Spinal cord (tissue), 10 donors: ENCODE results near the gene DNLZ. TPM values are rescaled to one million over a fixed set of nuclear protein-coding genes. Genes with fewer than 3 reads are reported as not detected.

Experiments used
- DNase-seq, 6 donors: peaks; one replicate each; pipeline versions ENCODE4 v3.0.0 to v3.0.0-alpha.2; 2013 to 2015; ENCODE audit warnings: low spot score in 6 of 6, low read depth in 4 of 6
- H3K27ac ChIP-seq: one replicate; pipeline ENCODE4 v1.5.1; 2013; ENCODE audit warnings: low read depth, low read length, control low read depth
- H3K27me3 ChIP-seq: one replicate; pipeline ENCODE4 v1.6.1; 2013; ENCODE audit warnings: low read length; ENCODE audit not compliant: control insufficient read depth, insufficient read depth
- H3K36me3 ChIP-seq: one replicate; pipeline ENCODE4 v1.6.1; 2013; ENCODE audit warnings: low read length; ENCODE audit not compliant: control insufficient read depth, insufficient read depth
- H3K4me1 ChIP-seq: one replicate; pipeline ENCODE4 v1.6.1; 2013; ENCODE audit warnings: low read length; ENCODE audit not compliant: control insufficient read depth, insufficient read depth
- H3K4me3 ChIP-seq: one replicate; pipeline ENCODE4 v1.5.1; 2013; ENCODE audit warnings: low read depth, low read length, control low read depth
- H3K9me3 ChIP-seq: one replicate; pipeline ENCODE4 v1.6.1; 2013; ENCODE audit warnings: low read length; ENCODE audit not compliant: control insufficient read depth, insufficient read depth
- WGBS: methylation state at CpG from one replicate; pipeline ENCODE4 v1.1.5; 2013; ENCODE audit warnings: missing lambda C conversion rate; ENCODE audit not compliant: insufficient coverage; 5-methylcytosine and 5-hydroxymethylcytosine counted together
- polyA plus RNA-seq, 2 donors: library from polyadenylated mRNA; unstranded; fragments of 120-200 nt; gene quantifications; one replicate each; pipeline ENCODE4 v1.2.1, GENCODE V29; 2013; ENCODE audit not compliant: insufficient read length in 2 of 2
- total RNA-seq, 2 donors: library from RNA; depleted of rRNA in 1 of 2; stranded (reverse); fragments of 120-200 nt in 1 of 2; fragments of >200 nt in 1 of 2; gene quantifications; one replicate each; pipeline versions ENCODE4 v1.2.3 to v1.2.4, GENCODE V29; 2013 to 2014
- donor health status: healthy.

DNLZ gene
- total and polyA plus RNA-seq, 4 donors = 6.2 to 35.6 (median 29.3) TPM

- 41% methylated on average over 17 of the region's 19 CpGs for WGBS
- no peak for DNase-seq
- no peaks in the 10 kb centered on the region for H3K27me3 ChIP-seq
- H3K27ac ChIP-seq = peak overlapping the region; percentile 87
- peak overlapping the region; percentile 63 for H3K4me3 ChIP-seq
- no peaks in the 10 kb centered on the region for H3K9me3 ChIP-seq
- peaks cover 61% of the 10 kb centered on the region for H3K36me3 ChIP-seq
- peaks cover 73% of the 10 kb centered on the region for H3K4me1 ChIP-seq
Measured at GRCh38 chr9:136329211-136329627, 34.3 kb downstream of the DNLZ start.

GRCh38 chr9:136328622-136329041 lies 34.9 kb downstream of the DNLZ start:
- no peaks in the 10 kb centered on the region for H3K27me3 ChIP-seq
- peaks cover 55% of the 10 kb centered on the region for H3K36me3 ChIP-seq
- H3K27ac ChIP-seq = peak overlapping the region; percentile 87
- WGBS = 3% methylated on average over 15 of the region's 15 CpGs
- H3K4me1 ChIP-seq = peaks cover 79% of the 10 kb centered on the region
- H3K4me3 ChIP-seq = peak overlapping the region; percentile 63
- no peaks in the 10 kb centered on the region for H3K9me3 ChIP-seq
- peak in 2 of 6 donors; percentile 76 to 85 for DNase-seq

GRCh38 chr9:136328011-136328621 lies 35.4 kb downstream of the DNLZ start:
- DNase-seq = peak in 1 of 6 donors; percentile 19
- peaks cover 84% of the 10 kb centered on the region for H3K4me1 ChIP-seq
- 10% methylated on average over 13 of the region's 13 CpGs for WGBS

GRCh38 chr9:136327304-136327974 lies 36.1 kb downstream of the DNLZ start, which contains the start of gene GPSM1:
TSS of gene GPSM1 (plus strand) at chr9:136327539. CDS start at chr9:136327696, 157 bp downstream.
- H3K27me3 ChIP-seq = no peaks in the 10 kb centered on the region
- no peaks in the 10 kb centered on the region for H3K9me3 ChIP-seq
- H3K4me1 ChIP-seq = peaks cover 82% of the 10 kb centered on the region
- peak within 1 kb of the TSS; percentile 63 for H3K4me3 ChIP-seq
- WGBS = under 1% methylated on average over 72 of the region's 88 CpGs
- H3K36me3 ChIP-seq = peaks cover 43% of the 10 kb centered on the region
- peak within 1 kb of the TSS; percentile 87 for H3K27ac ChIP-seq
- DNase-seq = peak in 2 of 6 donors; percentile 80 to 85

More at GRCh38 chr9:136328011-136328621, 35.4 kb downstream of the DNLZ start:
- H3K27ac ChIP-seq = peak overlapping the region; percentile 87
- H3K4me3 ChIP-seq = peak overlapping the region; percentile 63
- H3K36me3 ChIP-seq = peaks cover 50% of the 10 kb centered on the region
- no peaks in the 10 kb centered on the region for H3K9me3 ChIP-seq
- no peaks in the 10 kb centered on the region for H3K27me3 ChIP-seq

- no peaks in the 10 kb centered on the region for H3K27me3 ChIP-seq
- H3K27ac ChIP-seq = peak overlapping the region; percentile 84
- H3K9me3 ChIP-seq = no peaks in the 10 kb centered on the region
- DNase-seq = no peak
- peaks cover 37% of the 10 kb centered on the region for H3K36me3 ChIP-seq
- WGBS = 40% methylated on average over 11 of the region's 17 CpGs
- peaks cover 82% of the 10 kb centered on the region for H3K4me1 ChIP-seq
- peak overlapping the region; percentile 31 for H3K4me3 ChIP-seq
Measured at GRCh38 chr9:136326761-136327303, 36.7 kb downstream of the DNLZ start.

GRCh38 chr9:136326061-136326760 lies 37.3 kb downstream of the DNLZ start:
- no peaks in the 10 kb centered on the region for H3K9me3 ChIP-seq
- H3K27me3 ChIP-seq = no peaks in the 10 kb centered on the region
- peak overlapping the region; percentile 84 for H3K27ac ChIP-seq
- 43% methylated on average over 24 of the region's 28 CpGs for WGBS
- peaks cover 77% of the 10 kb centered on the region for H3K4me1 ChIP-seq
- peaks cover 31% of the 10 kb centered on the region for H3K36me3 ChIP-seq
- H3K4me3 ChIP-seq = peak overlapping the region; percentile 31
- peak in 2 of 6 donors; percentile 42 to 80 for DNase-seq

- Histone ChIP-seq H3K4me3 (no peak overlapping the region), H3K27ac (peak overlapping the region; percentile 84), H3K9me3 (no peaks in the 10 kb centered on the region), H3K27me3 (no peaks in the 10 kb centered on the region), H3K36me3 (peaks cover 23% of the 10 kb centered on the region), H3K4me1 (peaks cover 69% of the 10 kb centered on the region)
- WGBS = 92% methylated on average over 13 of the region's 13 CpGs
- DNase-seq = no peak
Measured at GRCh38 chr9:136325358-136325757, 38.2 kb downstream of the DNLZ start.

GRCh38 chr9:136324501-136325300 lies 38.8 kb downstream of the DNLZ start:
- no peaks in the 10 kb centered on the region for H3K9me3 ChIP-seq
- peaks cover 62% of the 10 kb centered on the region for H3K4me1 ChIP-seq
- H3K27ac ChIP-seq = peak overlapping the region; percentile 16
- H3K27me3 ChIP-seq = no peaks in the 10 kb centered on the region
- no peak overlapping the region for H3K4me3 ChIP-seq
- peaks cover 16% of the 10 kb centered on the region for H3K36me3 ChIP-seq
- no peak for DNase-seq
- 60% methylated on average over 21 of the region's 24 CpGs for WGBS

GRCh38 chr9:136323371-136323789 lies 40.2 kb downstream of the DNLZ start:
- peaks cover 49% of the 10 kb centered on the region for H3K4me1 ChIP-seq
- no peak overlapping the region for H3K4me3 ChIP-seq
- no peak overlapping the region for H3K27ac ChIP-seq
- 89% methylated on average over 17 of the region's 17 CpGs for WGBS
- no peaks in the 10 kb centered on the region for H3K27me3 ChIP-seq
- H3K36me3 ChIP-seq = peaks cover 4% of the 10 kb centered on the region
- no peak for DNase-seq
- H3K9me3 ChIP-seq = no peaks in the 10 kb centered on the region
